Measurements from ENCODE around the gene BPIFA1. TPM values are rescaled to one million over a fixed set of nuclear protein-coding genes. Genes with fewer than 3 reads are reported as not detected.

Gene BPIFA1
- polyA plus RNA-seq, 1 donor from 2014 or later: not detected

- Mint-ChIP-seq H3K4me1 (no peaks in the 10 kb centered on the region), H3K9me3 (no peaks in the 10 kb centered on the region), H3K27ac (no peak overlapping the region), H3K36me3 (no peaks in the 10 kb centered on the region), H3K27me3 (peaks cover 6% of the 10 kb centered on the region), H3K4me3 (no peak overlapping the region)
Observed at GRCh38 chr20:33231237-33231636, 4.6 kb upstream of the BPIFA1 start.

- peaks cover 10% of the 10 kb centered on the region for H3K27me3 Mint-ChIP-seq
- no peaks in the 10 kb centered on the region for H3K36me3 Mint-ChIP-seq
- no peaks in the 10 kb centered on the region for H3K4me1 Mint-ChIP-seq
- H3K27ac Mint-ChIP-seq: no peak overlapping the region
- H3K4me3 Mint-ChIP-seq: no peak overlapping the region
- no peaks in the 10 kb centered on the region for H3K9me3 Mint-ChIP-seq
Observed at GRCh38 chr20:33232486-33233072, 3.2 kb upstream of the BPIFA1 start.

- no peak overlapping the region for H3K27ac Mint-ChIP-seq
- H3K36me3 Mint-ChIP-seq: no peaks in the 10 kb centered on the region
- no peak overlapping the region for H3K4me3 Mint-ChIP-seq
- H3K9me3 Mint-ChIP-seq: no peaks in the 10 kb centered on the region
- no peaks in the 10 kb centered on the region for H3K4me1 Mint-ChIP-seq
- H3K27me3 Mint-ChIP-seq: peaks cover 10% of the 10 kb centered on the region
Observed at GRCh38 chr20:33233129-33233774, 2.5 kb upstream of the BPIFA1 start.

- Mint-ChIP-seq H3K4me1 (no peaks in the 10 kb centered on the region), H3K9me3 (no peaks in the 10 kb centered on the region), H3K36me3 (no peaks in the 10 kb centered on the region), H3K4me3 (no peak overlapping the region), H3K27me3 (peaks cover 8% of the 10 kb centered on the region), H3K27ac (no peak overlapping the region)
Observed at GRCh38 chr20:33234050-33234449, 1.7 kb upstream of the BPIFA1 start.

GRCh38 chr20:33236351-33236750 lies 555 bp downstream of the BPIFA1 start:
- Mint-ChIP-seq H3K27me3 (peaks cover 10% of the 10 kb centered on the region), H3K9me3 (no peaks in the 10 kb centered on the region), H3K27ac (no peak overlapping the region)

GRCh38 chr20:33237989-33238388 lies 2.2 kb downstream of the BPIFA1 start:
- Mint-ChIP-seq H3K4me1 (no peaks in the 10 kb centered on the region), H3K27ac (no peak overlapping the region), H3K9me3 (no peaks in the 10 kb centered on the region), H3K4me3 (no peak overlapping the region), H3K27me3 (peaks cover 11% of the 10 kb centered on the region), H3K36me3 (no peaks in the 10 kb centered on the region)

More at GRCh38 chr20:33236351-33236750, 555 bp downstream of the BPIFA1 start:
- Mint-ChIP-seq H3K36me3 (no peaks in the 10 kb centered on the region), H3K4me3 (no peak overlapping the region), H3K4me1 (no peaks in the 10 kb centered on the region)

- no peaks in the 10 kb centered on the region for H3K9me3 Mint-ChIP-seq
- H3K27ac Mint-ChIP-seq: no peak overlapping the region
- no peak overlapping the region for H3K4me3 Mint-ChIP-seq
- no peaks in the 10 kb centered on the region for H3K4me1 Mint-ChIP-seq
- no peaks in the 10 kb centered on the region for H3K36me3 Mint-ChIP-seq
- H3K27me3 Mint-ChIP-seq: peaks cover 11% of the 10 kb centered on the region
Observed at GRCh38 chr20:33239418-33239817, 3.6 kb downstream of the BPIFA1 start.

GRCh38 chr20:33239979-33240736 lies 4.4 kb downstream of the BPIFA1 start:
- H3K27me3 Mint-ChIP-seq: peaks cover 11% of the 10 kb centered on the region
- no peak overlapping the region for H3K27ac Mint-ChIP-seq
- no peaks in the 10 kb centered on the region for H3K9me3 Mint-ChIP-seq
- no peaks in the 10 kb centered on the region for H3K36me3 Mint-ChIP-seq
- H3K4me1 Mint-ChIP-seq: no peaks in the 10 kb centered on the region
- no peak overlapping the region for H3K4me3 Mint-ChIP-seq

GRCh38 chr20:33240923-33241322 lies 5.1 kb downstream of the BPIFA1 start:
- Mint-ChIP-seq H3K9me3 (no peaks in the 10 kb centered on the region), H3K36me3 (no peaks in the 10 kb centered on the region), H3K4me3 (no peak overlapping the region), H3K27me3 (peaks cover 11% of the 10 kb centered on the region), H3K4me1 (no peaks in the 10 kb centered on the region), H3K27ac (no peak overlapping the region)

- H3K27ac Mint-ChIP-seq: no peak overlapping the region
- H3K4me1 Mint-ChIP-seq: no peaks in the 10 kb centered on the region
- H3K27me3 Mint-ChIP-seq: peaks cover 6% of the 10 kb centered on the region
- no peaks in the 10 kb centered on the region for H3K36me3 Mint-ChIP-seq
- H3K4me3 Mint-ChIP-seq: no peak overlapping the region
- no peaks in the 10 kb centered on the region for H3K9me3 Mint-ChIP-seq
Observed at GRCh38 chr20:33242319-33243100, 6.7 kb downstream of the BPIFA1 start.

- Mint-ChIP-seq H3K36me3 (no peaks in the 10 kb centered on the region), H3K4me1 (no peaks in the 10 kb centered on the region), H3K9me3 (no peaks in the 10 kb centered on the region), H3K27ac (no peak overlapping the region), H3K4me3 (no peak overlapping the region), H3K27me3 (peaks cover 1% of the 10 kb centered on the region)
Observed at GRCh38 chr20:33246077-33246476, 10.3 kb downstream of the BPIFA1 start.

- no peak overlapping the region for H3K4me3 Mint-ChIP-seq
- no peaks in the 10 kb centered on the region for H3K36me3 Mint-ChIP-seq
- H3K4me1 Mint-ChIP-seq: no peaks in the 10 kb centered on the region
- H3K27me3 Mint-ChIP-seq: peaks cover 3% of the 10 kb centered on the region
- H3K27ac Mint-ChIP-seq: no peak overlapping the region
- no peaks in the 10 kb centered on the region for H3K9me3 Mint-ChIP-seq
Observed at GRCh38 chr20:33249456-33249855, 13.7 kb downstream of the BPIFA1 start.

- no peaks in the 10 kb centered on the region for H3K9me3 Mint-ChIP-seq
- no peak overlapping the region for H3K4me3 Mint-ChIP-seq
- no peaks in the 10 kb centered on the region for H3K4me1 Mint-ChIP-seq
- H3K27ac Mint-ChIP-seq: no peak overlapping the region
- H3K27me3 Mint-ChIP-seq: peaks cover 6% of the 10 kb centered on the region
- peaks cover 3% of the 10 kb centered on the region for H3K36me3 Mint-ChIP-seq
Observed at GRCh38 chr20:33250666-33251065, 14.9 kb downstream of the BPIFA1 start.

- H3K9me3 Mint-ChIP-seq: no peaks in the 10 kb centered on the region
- H3K4me3 Mint-ChIP-seq: no peak overlapping the region
- peaks cover 3% of the 10 kb centered on the region for H3K36me3 Mint-ChIP-seq
- peaks cover 9% of the 10 kb centered on the region for H3K27me3 Mint-ChIP-seq
- no peaks in the 10 kb centered on the region for H3K4me1 Mint-ChIP-seq
- no peak overlapping the region for H3K27ac Mint-ChIP-seq
Observed at GRCh38 chr20:33251496-33251895, 15.7 kb downstream of the BPIFA1 start.

GRCh38 chr20:33252460-33252859 lies 16.7 kb downstream of the BPIFA1 start:
- no peak overlapping the region for H3K27ac Mint-ChIP-seq
- H3K4me3 Mint-ChIP-seq: no peak overlapping the region
- no peaks in the 10 kb centered on the region for H3K9me3 Mint-ChIP-seq
- H3K4me1 Mint-ChIP-seq: no peaks in the 10 kb centered on the region
- peaks cover 3% of the 10 kb centered on the region for H3K36me3 Mint-ChIP-seq
- peaks cover 12% of the 10 kb centered on the region for H3K27me3 Mint-ChIP-seq

Data from IgD-negative memory B cell (primary cell).